Kidney (tissue), 14 donors: ENCODE results near the gene KRTAP12-3. TPM values are rescaled to one million over a fixed set of nuclear protein-coding genes. Genes with fewer than 3 reads are reported as not detected.
"Not testable (repeated sequence)": the region's sequence is repeated elsewhere in the genome, so short reads cannot be mapped to it uniquely, and the experiment has no call there.

Source experiments
- DNase-seq, 5 donors: peaks; one replicate each; pipeline ENCODE4 v3.0.0-alpha.2; 2013 to 2020
- FAIRE-seq: peaks from 2 replicates; lab custom pipeline; 2012; peaks lifted over from hg19 to GRCh38; lab: Jason Lieb, UNC
- H3K27ac ChIP-seq, 2 donors: one replicate each; pipeline ENCODE4 v1.7.0; 2013; ENCODE audit warnings: low read depth in 2 of 2, low read length in 2 of 2, inconsistent platforms in 1 of 2
- H3K27me3 ChIP-seq: one replicate; pipeline ENCODE4 v1.7.1; 2013; ENCODE audit warnings: low read length, inconsistent platforms; ENCODE audit not compliant: control insufficient read depth, insufficient read depth
- H3K36me3 ChIP-seq, 3 donors: one replicate each; pipeline versions ENCODE4 v1.7.0 to v1.7.1; 2013; ENCODE audit warnings: low read length in 3 of 3, control low read depth in 1 of 3, inconsistent platforms in 1 of 3; ENCODE audit not compliant: insufficient read depth in 3 of 3, control insufficient read depth in 2 of 3
- H3K4me1 ChIP-seq, 3 donors: one replicate each; pipeline versions ENCODE4 v1.7.0 to v1.7.1; 2013; ENCODE audit warnings: low read length in 3 of 3, inconsistent platforms in 1 of 3, low read depth in 1 of 3; ENCODE audit not compliant: control insufficient read depth in 2 of 3, insufficient read depth in 2 of 3
- H3K4me3 ChIP-seq, 3 donors: one replicate each; pipeline versions ENCODE4 v1.7.0 to v1.8.1; 2013; ENCODE audit warnings: low read length in 3 of 3, control low read depth in 1 of 3, inconsistent platforms in 1 of 3
- H3K9ac ChIP-seq, 3 donors: one replicate each; pipeline versions ENCODE4 v1.7.0 to v1.7.1; 2013; ENCODE audit warnings: low read length in 3 of 3, control low read depth in 1 of 3, inconsistent platforms in 1 of 3
- H3K9me3 ChIP-seq, 3 donors: one replicate each; pipeline versions ENCODE4 v1.7.0 to v1.7.1; 2013; ENCODE audit warnings: low read length in 3 of 3, control low read depth in 1 of 3, inconsistent platforms in 1 of 3; ENCODE audit not compliant: control insufficient read depth in 2 of 3, insufficient read depth in 1 of 3
- CTCF ChIP-seq: IDR thresholded peaks from 3 replicates; pipeline ENCODE4 v1.5.1; 2012; ENCODE audit warnings: mild to moderate bottlenecking, moderate library complexity, borderline replicate concordance; ENCODE audit not compliant: insufficient read depth; ENCODE audit errors: extremely low read depth
- intact Hi-C: fragments of 100-400 bp; cut with DNase I; formaldehyde crosslinking; loops from one replicate; pipeline ENCODE4 v1.11.1; 2022
- polyA plus RNA-seq: library from polyadenylated mRNA; stranded (reverse); fragments of 350-450 nt; fragmentation: Illumina TruSeq; extraction: RNeasy Lipid Tissue Mini Kit (QIAGEN cat#74804); gene quantifications from one replicate; pipeline ENCODE4 v1.2.3, GENCODE V29; 2014; ENCODE audit warnings: low read depth, low replicate concordance; ENCODE audit not compliant: insufficient read depth
- total RNA-seq: library from RNA; stranded (reverse); fragmentation: NEBNext Ultra II Directional; extraction: Animal tissue kit (Norgen Biotek cat#: 25700); gene quantifications from one replicate; pipeline ENCODE4 v1.2.1, GENCODE V29; 2021
- donor health status: control.
- donor health status: control.
- donor health status: control.
- donor health status: control.
- donor health status: control.
- donor health status: DM: yes; HTN: yes; CAD: no.
- donor health status: Normal renal cell carcinoma (clear cell type).

The KRTAP12-3 gene
- total and polyA plus RNA-seq, 2 donors from 2014 or later, result not detected

- no peaks in the 10 kb centered on the region for H3K27me3 ChIP-seq
Measured at GRCh38 chr21:44694776-44695175, 37.0 kb downstream of the KRTAP12-3 start.

GRCh38 chr21:44695184-44695583, 37.5 kb downstream of the KRTAP12-3 start:
- Histone ChIP-seq H3K4me3 (no peak overlapping the region), H3K27me3 (no peaks in the 10 kb centered on the region), H3K9me3 (peaks cover 0 to 10% (median 8%) of the 10 kb centered on the region in 3 donors), H3K9ac (no peak overlapping the region), H3K27ac (no peak overlapping the region), H3K36me3 (no peaks in the 10 kb centered on the region), H3K4me1 (no peaks in the 10 kb centered on the region)
- DNase-seq (peak in 1 of 5 donors; percentile 51), FAIRE-seq (no peak)
- intact Hi-C loops, result no loop called here
- no peak for TF ChIP-seq CTCF

More at GRCh38 chr21:44694776-44695175, 37.0 kb downstream of the KRTAP12-3 start:
- Histone ChIP-seq H3K9ac (no peak overlapping the region), H3K27ac (no peak overlapping the region), H3K4me1 (no peaks in the 10 kb centered on the region), H3K4me3 (no peak overlapping the region), H3K9me3 (peaks cover 0 to 10% (median 8%) of the 10 kb centered on the region in 3 donors), H3K36me3 (no peaks in the 10 kb centered on the region)
- intact Hi-C loops, result no loop called here
- FAIRE-seq, result no peak
- TF ChIP-seq CTCF, result no peak
- DNase-seq, result peak in 1 of 5 donors; percentile 29

- FAIRE-seq (no peak), DNase-seq (peak in 1 of 5 donors; percentile 11)
- no peaks in the 10 kb centered on the region for H3K4me1 ChIP-seq
- H3K27me3 ChIP-seq, result no peaks in the 10 kb centered on the region
- no peaks in the 10 kb centered on the region for H3K36me3 ChIP-seq
- TF ChIP-seq CTCF, result no peak
- intact Hi-C loops, result no loop called here
- no peak overlapping the region for H3K4me3 ChIP-seq
- H3K9ac ChIP-seq, result no peak overlapping the region
- H3K27ac ChIP-seq, result no peak overlapping the region
- H3K9me3 ChIP-seq, result peaks cover 0 to 10% (median 8%) of the 10 kb centered on the region in 3 donors
Measured at GRCh38 chr21:44695641-44696040, 37.9 kb downstream of the KRTAP12-3 start.

- Histone ChIP-seq H3K27ac (no peak overlapping the region), H3K36me3 (no peaks in the 10 kb centered on the region), H3K4me3 (no peak overlapping the region), H3K27me3 (no peaks in the 10 kb centered on the region), H3K4me1 (no peaks in the 10 kb centered on the region), H3K9ac (no peak overlapping the region), H3K9me3 (peaks cover 0 to 10% (median 8%) of the 10 kb centered on the region in 3 donors)
- intact Hi-C loops, result no loop called here
- DNase-seq, result no peak
- FAIRE-seq, result no peak
- no peak for TF ChIP-seq CTCF
Measured at GRCh38 chr21:44696572-44696971, 38.8 kb downstream of the KRTAP12-3 start.

- FAIRE-seq, H3K9ac ChIP-seq, H3K9me3 ChIP-seq, intact Hi-C loops, H3K4me1 ChIP-seq, H3K27ac ChIP-seq, DNase-seq, H3K27me3 ChIP-seq, H3K36me3 ChIP-seq, H3K4me3 ChIP-seq: not testable (repeated sequence)
Measured at GRCh38 chr21:44697172-44697810, 39.6 kb downstream of the KRTAP12-3 start, which contains the start of gene KRTAP10-12. Gene KRTAP10-12, plus strand, starts transcription at chr21:44697172. Its CDS starts 30 bp downstream, at chr21:44697202.
